Stimulated activated memory B cell treated with anti-CD40 and anti-IgM and Interleukin-4, amounts not matched to agents 10 μg/mL and 1 μg/mL and 100 μg/mL, for 72 hours (primary cell): ENCODE measurements around the gene HADHA.
"Not testable (repeated sequence)": the region's sequence is repeated elsewhere in the genome, so short reads cannot be mapped to it uniquely, and the experiment has no call there.

Experiments used
- ATAC-seq: fragments of 150-1000 bp; cut with Tn5 transposase; 2 replicates; pipeline ENCODE4 v1.10.0; 2021
- H3K27ac Mint-ChIP-seq: one replicate; pipeline ENCODE4 v1.8.0; 2022; ENCODE audit warnings: mild to moderate bottlenecking, mixed read lengths
- H3K27me3 Mint-ChIP-seq: one replicate; pipeline ENCODE4 v1.8.0; 2022; ENCODE audit warnings: mixed read lengths
- H3K36me3 Mint-ChIP-seq: one replicate; pipeline ENCODE4 v1.8.0; 2022; ENCODE audit warnings: mixed read lengths
- H3K4me1 Mint-ChIP-seq: one replicate; pipeline ENCODE4 v1.8.0; 2022; ENCODE audit warnings: mixed read lengths
- H3K4me3 Mint-ChIP-seq: one replicate; pipeline ENCODE4 v1.8.0; 2022; ENCODE audit warnings: mild to moderate bottlenecking, moderate library complexity, mixed read lengths
- H3K9me3 Mint-ChIP-seq: one replicate; pipeline ENCODE4 v1.8.0; 2022; ENCODE audit warnings: mixed read lengths

Gene HADHA

DNA sequence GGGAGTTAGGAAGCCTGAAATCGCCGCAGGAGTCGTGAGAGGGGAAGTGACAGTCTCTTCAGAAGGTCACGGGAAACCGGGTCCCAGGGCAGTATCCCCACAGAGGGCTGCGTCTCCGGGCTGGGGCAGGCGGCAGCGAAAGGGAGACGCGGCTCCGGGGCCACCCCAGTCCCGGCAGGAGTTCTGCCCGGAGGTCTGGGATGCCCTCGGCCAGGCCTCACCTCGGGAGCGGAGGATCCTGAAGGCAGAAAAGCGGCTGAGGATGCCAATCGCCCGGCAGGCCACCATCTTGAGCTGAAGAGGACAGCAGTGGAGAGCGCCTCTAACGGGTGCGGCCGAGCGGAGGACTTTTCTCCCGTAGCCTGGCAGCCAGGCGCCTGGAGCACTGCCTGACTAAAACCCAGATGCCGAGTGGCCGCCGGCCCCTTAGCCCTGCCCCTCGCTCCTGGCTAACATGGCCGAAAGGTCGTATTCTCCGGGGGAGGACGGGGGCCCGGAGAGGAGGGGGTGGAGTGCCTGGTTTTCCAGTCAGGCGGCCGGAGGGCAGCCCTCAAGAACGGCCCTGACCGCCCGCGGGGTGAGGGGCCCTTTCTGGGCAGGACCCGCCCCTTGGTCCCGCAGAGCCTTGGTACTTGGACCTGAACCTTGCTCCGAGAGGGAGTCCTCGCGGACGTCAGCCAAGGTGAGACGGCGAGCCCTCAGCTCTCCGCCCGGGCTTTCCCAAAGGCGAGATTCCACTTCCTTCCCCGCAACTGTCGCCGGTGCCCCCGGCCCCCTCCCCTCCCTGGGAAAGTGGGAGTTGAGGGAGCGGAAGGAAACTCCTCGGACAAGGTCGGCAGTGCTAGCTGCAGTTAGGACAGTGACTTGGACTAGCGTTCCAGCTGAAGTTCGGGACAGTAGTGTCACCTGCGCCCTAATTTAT, at the start of gene HADHA, which contains the start of gene HADHB:
TSS of gene HADHA (minus strand) at position 324 of the 922 bp plus-strand sequence. CDS start at position 288, 36 bp downstream.
TSS of gene HADHB (plus strand) at position 631 of the 922 bp plus-strand sequence. CDS start 9,316 bp downstream, outside the sequence.
- Mint-ChIP-seq H3K4me3 (peak within 1 kb of the TSS; percentile 96), H3K36me3 (peaks cover 5% of the 10 kb centered on the region), H3K4me1 (peaks cover 64% of the 10 kb centered on the region), H3K9me3 (no peaks in the 10 kb centered on the region), H3K27ac (peak within 1 kb of the TSS; percentile 100), H3K27me3 (no peaks in the 10 kb centered on the region)
- ATAC-seq, result peak; percentile 94

DNA sequence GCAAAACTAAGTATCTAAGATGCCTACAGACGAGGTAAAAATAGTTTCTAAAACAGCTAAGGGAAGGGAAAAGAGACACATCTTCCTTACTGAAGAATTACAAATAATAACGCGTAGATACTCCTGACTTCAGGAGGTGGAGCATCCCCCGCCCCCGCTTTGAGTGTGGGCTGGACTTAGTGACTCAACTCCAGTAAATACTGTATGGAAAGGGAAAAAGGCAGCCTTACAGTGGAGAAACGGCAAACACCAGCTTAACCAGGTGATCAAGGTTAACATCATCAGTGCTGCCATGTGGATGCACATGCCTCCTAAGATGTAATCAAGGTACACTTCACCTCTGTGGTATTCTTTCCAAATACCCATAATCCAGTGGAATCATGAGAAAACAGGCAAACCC, 48.2 kb upstream of the HADHA start:
- no peak overlapping the region for H3K27ac Mint-ChIP-seq
- H3K27me3 Mint-ChIP-seq, result no peaks in the 10 kb centered on the region
- H3K9me3 Mint-ChIP-seq, result no peaks in the 10 kb centered on the region
- H3K36me3 Mint-ChIP-seq, result peaks cover 9% of the 10 kb centered on the region
- H3K4me1 Mint-ChIP-seq, result no peaks in the 10 kb centered on the region
- no peak overlapping the region for H3K4me3 Mint-ChIP-seq
- ATAC-seq, result no peak

DNA sequence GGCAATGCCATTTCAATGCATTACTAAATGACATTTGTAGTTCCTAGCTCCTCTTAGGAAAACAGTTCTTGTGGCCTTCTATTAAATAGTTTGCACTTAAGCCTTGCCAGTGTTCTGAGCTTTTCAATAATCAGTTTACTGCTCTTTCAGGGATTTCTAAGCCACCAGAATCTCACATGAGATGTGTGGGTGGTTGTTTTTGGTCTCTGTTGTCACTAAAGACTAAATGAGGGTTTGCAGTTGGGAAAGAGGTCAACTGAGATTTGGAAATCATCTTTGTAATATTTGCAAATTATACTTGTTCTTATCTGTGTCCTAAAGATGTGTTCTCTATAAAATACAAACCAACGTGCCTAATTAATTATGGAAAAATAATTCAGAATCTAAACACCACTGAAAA, 45.6 kb upstream of the HADHA start:
- Mint-ChIP-seq H3K27ac (no peak overlapping the region), H3K27me3 (no peaks in the 10 kb centered on the region), H3K36me3 (peaks cover 27% of the 10 kb centered on the region), H3K4me1 (no peaks in the 10 kb centered on the region), H3K4me3 (no peak overlapping the region), H3K9me3 (no peaks in the 10 kb centered on the region)
- ATAC-seq, result no peak

DNA sequence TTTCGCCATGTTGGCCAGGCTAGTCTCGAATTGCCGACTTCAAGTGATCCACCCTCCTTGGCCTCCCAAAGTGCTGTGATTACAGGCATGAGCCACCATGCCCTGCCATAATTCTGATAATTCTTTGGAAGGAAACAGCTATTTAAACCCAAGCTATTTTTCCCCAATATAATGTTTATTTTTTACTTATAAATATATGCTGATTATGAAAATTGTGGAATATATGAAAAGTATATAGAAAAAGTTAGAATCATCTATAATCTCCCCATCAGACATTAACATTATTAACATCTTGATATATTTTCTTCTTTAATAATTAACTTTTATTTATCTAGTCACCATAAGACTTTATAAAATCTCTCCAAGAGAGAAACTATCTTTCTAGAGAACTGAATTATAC, 41.5 kb upstream of the HADHA start:
- Mint-ChIP-seq H3K4me3 (no peak overlapping the region), H3K27ac (no peak overlapping the region), H3K9me3 (no peaks in the 10 kb centered on the region), H3K27me3 (no peaks in the 10 kb centered on the region), H3K4me1 (no peaks in the 10 kb centered on the region), H3K36me3 (peaks cover 53% of the 10 kb centered on the region)
- no peak for ATAC-seq

DNA sequence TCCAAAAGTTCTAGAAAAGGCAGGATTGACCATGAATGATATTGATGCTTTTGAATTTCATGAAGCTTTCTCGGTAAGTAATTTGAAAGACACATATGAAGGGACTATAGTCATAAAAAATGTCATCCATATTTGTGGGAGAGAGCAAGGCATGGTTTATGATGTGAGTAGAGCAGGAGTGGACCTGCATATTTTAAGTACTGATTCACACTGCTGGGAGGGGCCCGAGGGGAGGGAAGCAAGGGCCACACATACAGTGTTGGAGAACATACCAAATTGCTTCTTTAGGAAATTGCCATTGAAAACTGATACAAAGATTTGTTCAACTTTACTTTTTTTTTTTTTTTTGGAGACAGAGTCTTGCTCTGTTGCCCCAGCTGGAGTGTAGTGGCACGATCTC, 39.7 kb upstream of the HADHA start:
- Mint-ChIP-seq H3K4me3 (no peak overlapping the region), H3K27me3 (no peaks in the 10 kb centered on the region), H3K9me3 (no peaks in the 10 kb centered on the region), H3K36me3 (peaks cover 62% of the 10 kb centered on the region), H3K27ac (no peak overlapping the region), H3K4me1 (no peaks in the 10 kb centered on the region)
- ATAC-seq, result no peak

DNA sequence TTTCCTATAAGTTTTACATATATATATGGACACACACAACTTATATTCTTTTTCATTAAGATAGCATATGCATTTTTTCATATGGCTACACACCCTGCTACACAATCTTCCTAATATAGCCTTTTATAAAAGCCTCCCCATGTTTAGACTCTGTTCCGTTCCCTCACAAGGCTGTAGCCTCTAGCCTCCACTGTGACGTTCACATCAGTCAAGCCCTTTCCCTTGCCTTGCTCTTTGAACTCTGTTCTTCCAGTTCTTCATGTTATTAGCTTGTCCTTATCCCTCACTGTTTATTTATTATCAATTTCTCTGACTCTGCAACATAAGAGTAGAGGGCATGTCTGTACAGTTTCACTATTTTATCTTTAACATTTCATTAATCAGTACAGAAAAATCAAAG, 39.2 kb upstream of the HADHA start:
- Mint-ChIP-seq H3K27me3 (no peaks in the 10 kb centered on the region), H3K36me3 (peaks cover 62% of the 10 kb centered on the region), H3K4me3 (no peak overlapping the region), H3K4me1 (no peaks in the 10 kb centered on the region), H3K9me3 (no peaks in the 10 kb centered on the region), H3K27ac (no peak overlapping the region)
- ATAC-seq, result no peak

DNA sequence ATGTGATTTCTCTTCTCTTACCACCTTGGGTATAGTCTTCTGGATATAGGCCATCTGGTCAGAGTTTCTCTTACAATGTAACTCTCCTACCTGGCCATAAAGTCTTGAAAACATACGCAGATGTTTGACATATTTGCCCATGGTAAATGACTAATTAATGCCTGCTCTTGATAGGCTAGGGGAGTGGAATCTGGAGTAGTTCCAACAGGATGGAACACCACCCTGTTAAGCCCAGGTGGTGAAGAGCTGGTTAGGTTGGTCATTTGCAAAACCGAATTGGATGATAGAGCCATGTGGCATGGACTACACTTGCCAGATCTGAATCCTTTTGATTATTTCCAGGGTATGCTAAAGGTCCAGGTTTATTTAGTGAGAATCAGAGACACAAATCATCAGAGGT, 36.8 kb upstream of the HADHA start:
- Mint-ChIP-seq H3K9me3 (no peaks in the 10 kb centered on the region), H3K27ac (no peak overlapping the region), H3K36me3 (peaks cover 49% of the 10 kb centered on the region), H3K4me3 (no peak overlapping the region), H3K27me3 (no peaks in the 10 kb centered on the region), H3K4me1 (no peaks in the 10 kb centered on the region)
- ATAC-seq, result no peak

DNA sequence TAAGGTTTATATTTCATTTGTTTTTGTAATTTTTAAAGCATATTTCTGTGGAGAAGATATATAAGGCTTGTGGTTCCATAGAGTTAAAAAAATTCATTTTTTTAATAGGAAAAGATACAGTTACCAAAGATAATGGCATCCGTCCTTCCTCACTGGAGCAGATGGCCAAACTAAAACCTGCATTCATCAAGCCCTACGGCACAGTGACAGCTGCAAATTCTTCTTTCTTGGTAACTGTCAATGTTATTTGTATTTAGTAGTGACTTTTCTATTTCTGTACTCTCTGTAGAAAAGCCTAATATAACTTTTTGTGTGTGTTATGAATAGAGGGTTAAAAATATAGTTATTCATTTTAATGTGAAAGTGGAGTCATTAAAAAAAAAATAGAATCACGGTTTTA, 35.5 kb upstream of the HADHA start:
- H3K27me3 Mint-ChIP-seq, result no peaks in the 10 kb centered on the region
- H3K27ac Mint-ChIP-seq, result no peak overlapping the region
- H3K4me3 Mint-ChIP-seq, result no peak overlapping the region
- no peaks in the 10 kb centered on the region for H3K9me3 Mint-ChIP-seq
- H3K36me3 Mint-ChIP-seq, result peaks cover 53% of the 10 kb centered on the region
- no peaks in the 10 kb centered on the region for H3K4me1 Mint-ChIP-seq
- ATAC-seq, result no peak

DNA sequence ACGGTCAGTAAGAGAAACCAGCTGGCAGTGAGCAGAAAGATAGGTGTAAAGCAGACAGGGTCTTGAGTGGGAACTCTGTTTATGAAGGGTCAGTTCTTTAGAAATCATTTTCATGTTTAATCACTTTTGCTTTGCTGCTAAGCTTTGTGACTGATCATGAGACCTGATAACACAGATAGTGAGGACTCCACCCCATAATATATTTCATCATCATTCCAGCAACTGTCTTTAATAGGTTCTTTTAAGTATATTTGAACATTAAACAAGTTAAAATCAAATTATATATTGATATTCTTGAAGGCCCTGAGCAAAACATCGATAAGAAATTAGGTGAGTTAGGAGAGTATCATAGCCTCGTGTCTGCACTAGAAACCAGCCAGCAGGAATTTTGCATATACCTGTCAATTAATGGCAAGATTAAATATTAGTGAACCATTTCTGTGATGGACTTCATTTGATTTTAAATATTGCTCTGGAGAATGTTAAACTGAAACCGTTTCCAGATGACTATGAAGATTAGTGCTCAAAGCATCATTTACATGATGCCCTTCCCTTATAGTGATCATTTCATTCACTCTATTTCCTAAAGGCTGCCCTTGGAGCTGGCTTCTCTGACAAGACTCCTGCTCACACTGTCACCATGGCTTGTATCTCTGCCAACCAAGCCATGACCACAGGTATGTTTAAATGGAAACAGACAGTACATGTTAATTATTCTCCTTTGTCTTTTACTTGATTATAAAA, 32.2 kb upstream of the HADHA start:
- no peak overlapping the region for H3K4me3 Mint-ChIP-seq
- ATAC-seq, result no peak
- H3K4me1 Mint-ChIP-seq, result no peaks in the 10 kb centered on the region
- no peaks in the 10 kb centered on the region for H3K27me3 Mint-ChIP-seq
- peaks cover 38% of the 10 kb centered on the region for H3K36me3 Mint-ChIP-seq
- no peak overlapping the region for H3K27ac Mint-ChIP-seq
- no peaks in the 10 kb centered on the region for H3K9me3 Mint-ChIP-seq

DNA sequence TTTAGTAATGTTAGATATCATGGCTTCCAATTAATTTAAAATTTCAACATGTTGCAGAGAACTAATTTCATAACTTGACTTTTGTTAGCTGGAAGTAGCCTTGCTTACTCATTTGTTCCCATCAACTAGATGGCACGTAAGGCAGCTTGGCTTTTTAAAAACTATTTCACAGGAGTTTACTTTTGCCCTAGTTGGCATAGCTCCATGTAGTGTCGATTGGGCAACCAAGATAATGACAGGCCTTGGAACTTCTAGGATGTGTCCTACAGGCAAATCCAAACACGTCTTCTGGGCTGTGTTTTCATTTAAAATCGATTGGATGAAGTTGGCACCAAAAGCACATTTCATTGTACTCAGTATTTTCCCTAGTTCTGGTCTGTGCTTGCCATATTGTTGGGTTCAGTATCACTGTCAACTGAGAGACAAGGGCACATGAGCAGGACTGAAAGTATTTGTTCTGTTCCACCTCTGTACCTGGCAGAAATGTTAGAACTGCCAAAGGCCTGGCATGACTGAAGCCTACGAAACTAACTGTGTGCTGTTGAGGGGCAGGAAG, 29.7 kb upstream of the HADHA start:
- no peak for ATAC-seq
- Mint-ChIP-seq H3K27me3 (no peaks in the 10 kb centered on the region), H3K4me1 (peaks cover 13% of the 10 kb centered on the region), H3K9me3 (no peaks in the 10 kb centered on the region), H3K4me3 (no peak overlapping the region), H3K36me3 (peaks cover 27% of the 10 kb centered on the region), H3K27ac (no peak overlapping the region)

DNA sequence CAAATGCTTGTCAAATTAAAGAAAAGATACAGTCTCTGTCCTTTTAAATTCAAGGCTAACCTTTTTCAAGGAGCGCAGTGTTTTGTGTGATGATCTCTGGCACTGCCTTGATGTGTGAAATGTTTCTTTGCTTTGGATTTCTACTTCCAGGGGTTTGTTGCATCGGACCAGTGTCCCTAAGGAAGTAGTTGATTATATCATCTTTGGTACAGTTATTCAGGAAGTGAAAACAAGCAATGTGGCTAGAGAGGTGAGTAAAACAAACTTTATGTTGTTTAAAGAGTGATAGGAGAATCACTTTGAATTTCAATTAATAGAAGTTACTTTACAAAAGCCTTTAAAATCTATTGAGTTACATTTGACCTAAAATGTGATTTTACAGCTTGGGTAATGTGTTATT, 29.1 kb upstream of the HADHA start:
- Mint-ChIP-seq H3K4me1 (peaks cover 17% of the 10 kb centered on the region), H3K9me3 (no peaks in the 10 kb centered on the region), H3K36me3 (peaks cover 29% of the 10 kb centered on the region), H3K27me3 (no peaks in the 10 kb centered on the region), H3K4me3 (no peak overlapping the region), H3K27ac (no peak overlapping the region)
- ATAC-seq, result no peak

DNA sequence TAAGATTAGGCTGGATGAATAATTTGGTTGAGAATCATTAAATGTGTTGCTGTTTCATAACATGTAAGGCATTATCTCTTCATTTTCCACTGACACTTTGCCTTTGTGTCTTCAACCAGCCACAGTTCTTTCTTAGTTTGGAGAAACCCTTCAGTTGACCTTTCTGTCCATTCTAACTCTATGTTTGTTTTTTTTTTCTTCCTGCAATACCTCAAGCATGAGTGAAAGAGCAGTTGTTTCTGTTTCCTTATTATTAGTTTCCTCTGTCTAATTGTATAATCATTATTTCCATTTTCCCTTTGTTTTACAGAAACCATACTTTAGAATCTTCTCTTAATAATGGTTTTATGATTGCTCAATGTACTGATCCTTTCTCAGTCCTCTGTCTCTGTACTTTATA, 25.9 kb upstream of the HADHA start:
- Mint-ChIP-seq H3K36me3 (peaks cover 27% of the 10 kb centered on the region), H3K27ac (peak overlapping the region; percentile 72), H3K4me3 (peak overlapping the region; percentile 44), H3K4me1 (peaks cover 20% of the 10 kb centered on the region), H3K9me3 (no peaks in the 10 kb centered on the region), H3K27me3 (no peaks in the 10 kb centered on the region)
- ATAC-seq, result peak; percentile 63

DNA sequence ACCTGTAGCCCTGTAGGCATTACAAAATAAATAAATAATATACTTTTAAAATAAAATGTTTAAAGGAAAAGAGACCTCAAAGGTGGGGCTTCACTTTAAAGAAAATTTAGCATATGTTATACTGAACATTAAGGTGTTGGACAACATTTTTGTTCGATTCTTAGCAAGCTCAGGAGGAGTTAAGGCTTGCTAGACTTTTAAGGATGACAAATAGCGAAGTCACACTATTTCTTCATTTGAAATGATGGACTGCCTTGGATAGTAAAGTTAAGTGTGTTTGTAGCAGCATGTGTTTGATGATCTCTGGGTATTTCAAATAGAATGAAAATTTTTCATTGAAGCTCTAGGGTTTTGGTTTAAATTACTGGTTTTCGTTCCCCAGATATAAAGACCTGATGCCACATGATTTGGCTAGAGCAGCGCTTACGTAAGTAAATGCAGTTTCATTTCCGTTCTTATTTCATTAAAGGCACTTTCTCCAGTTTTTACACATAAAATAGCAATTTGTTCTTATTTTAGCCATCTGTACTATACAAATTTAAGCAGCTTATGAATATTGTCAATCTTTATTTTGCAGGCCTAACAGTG, 25.2 kb upstream of the HADHA start:
- no peak overlapping the region for H3K4me3 Mint-ChIP-seq
- H3K27ac Mint-ChIP-seq, result peak overlapping the region; percentile 72

DNA sequence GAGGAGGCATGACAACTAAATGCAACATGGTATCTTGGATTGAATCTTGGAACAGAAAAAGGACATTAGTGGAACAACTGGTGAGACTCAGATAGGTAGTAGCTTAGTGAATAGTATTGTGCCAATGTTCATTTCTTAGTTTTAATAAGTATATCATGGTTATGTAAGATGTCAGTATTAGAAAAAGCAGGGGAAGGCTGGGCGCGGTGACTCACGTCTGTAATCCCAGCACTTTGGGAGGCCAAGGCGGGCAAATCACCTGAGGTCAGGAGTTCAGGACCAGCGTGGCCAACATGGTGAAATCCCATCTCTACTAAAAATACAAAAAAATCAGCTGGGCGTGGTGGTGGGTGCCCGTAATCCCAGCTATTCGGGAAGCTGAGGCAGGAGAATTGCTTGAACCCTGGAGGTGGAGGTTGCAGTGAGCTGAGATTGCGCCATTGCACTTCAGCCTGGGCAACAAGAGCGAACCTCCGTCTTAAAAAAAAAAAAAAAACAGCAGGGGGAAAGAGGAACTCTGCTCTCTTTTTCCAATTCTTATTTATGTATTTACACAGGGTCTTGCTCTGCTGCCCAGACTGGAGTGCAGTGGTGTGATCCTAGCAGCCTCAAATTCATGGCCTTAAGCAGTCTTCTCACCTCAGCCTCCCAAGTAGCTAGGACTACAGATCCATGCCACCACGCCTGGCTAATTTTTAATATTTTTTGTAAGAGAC, 24.4 kb upstream of the HADHA start:
- not testable (repeated sequence) for H3K9me3 Mint-ChIP-seq, H3K27me3 Mint-ChIP-seq, ATAC-seq, H3K27ac Mint-ChIP-seq, H3K4me3 Mint-ChIP-seq
- H3K4me1 Mint-ChIP-seq, result peaks cover 20% of the 10 kb centered on the region
- H3K36me3 Mint-ChIP-seq, result peaks cover 30% of the 10 kb centered on the region

More for the DNA sequence above, 25.2 kb upstream of the HADHA start:
- no peaks in the 10 kb centered on the region for H3K27me3 Mint-ChIP-seq
- H3K4me1 Mint-ChIP-seq, result peaks cover 20% of the 10 kb centered on the region
- ATAC-seq, result peak; percentile 57
- no peaks in the 10 kb centered on the region for H3K9me3 Mint-ChIP-seq
- peaks cover 25% of the 10 kb centered on the region for H3K36me3 Mint-ChIP-seq
